Measurements from ENCODE around the gene RHBDD1.

GRCh38 chr2:226873826-226874225, 38.0 kb downstream of the RHBDD1 start:
- TF ChIP-seq MAX (IDR thresholded peaks at IDR 0.05; ENCODE audit: insufficient read depth, insufficient read length) (no peak), POLR2A (IDR thresholded peaks at IDR 0.05; ENCODE audit: low read depth, low read length) (no peak), CTCF (IDR thresholded peaks at IDR 0.05; ENCODE audit: extremely low read depth in 1 of 2, insufficient read depth in 1 of 2, low read depth in 1 of 2, low read length in 2 of 2) (no peak), POLR2AphosphoS5 (IDR thresholded peaks at IDR 0.05; ENCODE audit: insufficient read depth, low read depth, low read length) (no peak), EZH2 (IDR thresholded peaks at IDR 0.05; ENCODE audit: borderline replicate concordance, low read depth, low read length, severe bottlenecking) (no peak), MYC (IDR thresholded peaks at IDR 0.05; ENCODE audit: low read depth, low read length) (no peak)
